GDM1 (cell line): Measurements from ENCODE around the gene SNX9.
A peak's percentile ranks its signal among the peaks of the same experiment; 100 is the strongest.

Experiments used
- DNase-seq: peaks from one replicate; lab custom pipeline; 2025; lab: John Stamatoyannopoulos, UW

The SNX9 gene

DNA sequence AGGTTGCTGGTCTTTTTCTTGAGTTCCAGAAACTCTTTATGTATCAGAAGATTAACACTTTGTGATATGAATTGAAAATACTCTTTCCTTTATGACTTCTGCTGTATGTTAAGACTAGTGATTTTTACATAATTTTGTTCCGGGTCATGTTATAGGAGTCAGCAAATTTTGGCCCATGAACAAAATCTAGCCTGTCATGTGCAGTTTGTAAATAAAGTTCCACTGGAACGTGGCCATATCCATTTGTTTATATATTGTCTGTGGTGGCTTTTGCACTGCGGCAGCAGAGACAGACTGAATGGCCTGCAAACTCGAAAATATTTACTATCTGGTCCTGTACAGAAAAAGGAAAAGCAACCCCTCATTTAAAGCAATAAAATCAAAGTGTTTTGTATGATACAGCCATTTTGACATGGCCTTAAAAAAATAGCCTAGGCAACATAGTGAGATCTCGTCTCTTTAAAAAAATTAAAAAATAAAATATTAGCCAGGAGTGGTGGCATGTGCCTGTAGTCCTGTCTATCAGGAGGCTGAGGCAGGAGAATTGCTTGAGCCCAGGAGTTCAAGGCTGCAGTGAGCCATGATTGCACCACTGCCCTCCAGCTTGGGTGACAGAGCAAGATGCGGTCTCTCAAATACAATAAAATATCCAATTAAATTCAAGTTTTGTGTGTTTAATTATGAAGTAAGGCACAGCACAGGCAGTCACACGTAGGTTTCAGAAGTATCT is 36.9 kb downstream of the SNX9 start:
- DNase-seq = no peak

GRCh38 chr6:157860505-157860991 is 37.5 kb downstream of the SNX9 start:
- DNase-seq = no peak

DNA sequence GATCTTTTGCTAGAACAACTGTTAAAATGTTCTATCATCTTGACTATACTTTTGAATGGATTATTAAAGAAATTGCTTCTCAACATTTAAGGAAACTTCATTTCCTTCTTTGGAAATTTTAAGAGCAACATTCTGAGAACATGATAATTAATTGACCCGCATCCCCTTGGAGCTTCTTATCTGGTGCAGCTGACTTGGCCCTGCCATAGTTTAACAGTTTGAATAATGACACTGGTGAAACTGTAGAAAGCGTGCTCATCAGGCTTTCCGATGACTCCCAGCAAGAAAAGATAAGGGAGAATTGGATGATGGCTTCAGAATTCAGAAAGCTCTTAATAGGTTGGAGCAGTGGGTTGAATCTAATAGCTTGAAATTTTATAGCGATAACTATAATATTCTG is 38.1 kb downstream of the SNX9 start:
- no peak for DNase-seq

DNA sequence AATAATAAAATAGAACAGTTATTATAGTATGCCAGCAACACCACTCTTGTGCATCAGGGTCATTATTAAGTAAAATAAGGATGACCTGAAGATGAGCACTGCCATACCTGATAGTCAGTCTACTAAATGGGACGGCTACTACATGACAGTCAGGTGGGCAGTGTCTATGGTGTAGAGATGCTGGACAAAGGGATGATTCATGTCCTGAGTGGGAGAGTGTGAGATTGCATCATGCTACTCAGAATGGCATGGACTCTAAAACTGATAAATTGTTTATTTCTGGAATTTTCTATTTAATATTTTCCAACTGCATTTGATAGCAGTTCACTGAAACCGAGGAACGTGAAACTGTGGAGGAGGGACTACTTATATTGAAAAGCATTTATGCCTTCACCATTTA is 38.8 kb downstream of the SNX9 start:
- no peak for DNase-seq

- DNase-seq = no peak
Observed at GRCh38 chr6:157862706-157863105, 39.7 kb downstream of the SNX9 start.

GRCh38 chr6:157864185-157864761 is 41.2 kb downstream of the SNX9 start:
- no peak for DNase-seq

GRCh38 chr6:157865249-157865648 is 42.2 kb downstream of the SNX9 start:
- no peak for DNase-seq

GRCh38 chr6:157867155-157867559 is 44.1 kb downstream of the SNX9 start:
- no peak for DNase-seq

DNA sequence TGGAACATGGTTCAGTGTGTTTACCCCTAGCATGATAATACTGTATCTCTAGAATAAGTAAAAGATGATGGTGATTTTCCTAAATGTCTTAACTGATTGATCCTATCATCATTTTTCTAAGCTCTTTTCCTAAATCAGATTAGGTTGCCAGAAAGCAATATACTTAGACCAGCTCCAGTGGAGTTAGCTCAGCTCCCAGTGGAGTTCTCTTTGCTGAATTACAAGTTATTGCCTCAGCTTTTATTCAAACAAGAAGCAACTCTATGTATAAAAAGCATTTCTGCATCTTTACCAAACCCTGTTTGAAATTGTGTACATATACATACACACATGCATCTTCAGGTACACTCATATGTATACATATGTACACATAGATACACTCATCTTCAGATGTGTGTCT is 44.9 kb downstream of the SNX9 start:
- no peak for DNase-seq

DNA sequence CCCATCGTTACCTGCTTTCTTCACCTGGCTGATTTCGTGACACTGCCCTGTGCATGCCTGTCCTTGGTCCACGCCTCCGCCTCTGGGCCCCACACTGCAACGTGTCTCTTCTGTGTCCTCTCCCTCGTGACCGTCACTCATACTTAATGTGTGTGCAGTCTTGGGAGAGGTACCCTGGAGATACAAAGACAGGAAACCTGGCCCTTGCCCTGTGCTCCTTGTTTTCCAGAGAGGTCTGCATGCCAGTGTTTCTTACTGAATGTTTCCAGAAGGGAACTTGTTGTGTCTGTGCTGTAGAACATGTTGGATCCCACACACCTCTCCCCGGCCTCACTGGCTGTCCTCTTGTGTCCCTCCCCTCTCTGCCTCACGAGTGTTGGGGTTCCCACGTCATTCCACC is 45.8 kb downstream of the SNX9 start:
- DNase-seq = no peak

GRCh38 chr6:157869673-157870302 is 46.7 kb downstream of the SNX9 start:
- DNase-seq = no peak

GRCh38 chr6:157873735-157874344 is 50.8 kb downstream of the SNX9 start:
- DNase-seq = peak; percentile 38

DNA sequence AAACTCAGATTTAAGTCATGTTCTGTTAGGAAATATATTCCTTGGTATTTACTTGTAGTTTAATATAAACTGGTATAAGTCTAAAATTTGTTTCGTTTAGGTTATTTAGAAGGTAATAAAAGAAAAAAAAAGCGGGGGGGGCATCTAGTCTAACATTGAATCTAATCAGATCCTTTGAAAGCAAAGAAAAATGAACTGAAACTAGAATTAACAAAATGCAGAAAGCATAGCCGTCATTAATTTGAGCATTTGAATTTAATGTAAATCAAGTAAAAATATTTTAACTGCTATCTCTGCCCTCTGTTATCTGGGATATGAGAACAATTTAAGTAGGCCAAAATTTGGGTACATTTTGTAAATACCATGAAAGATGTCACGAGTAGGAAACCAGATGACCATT is 54.1 kb downstream of the SNX9 start:
- DNase-seq = no peak

GRCh38 chr6:157877573-157878438 is 54.8 kb downstream of the SNX9 start:
- no peak for DNase-seq

DNA sequence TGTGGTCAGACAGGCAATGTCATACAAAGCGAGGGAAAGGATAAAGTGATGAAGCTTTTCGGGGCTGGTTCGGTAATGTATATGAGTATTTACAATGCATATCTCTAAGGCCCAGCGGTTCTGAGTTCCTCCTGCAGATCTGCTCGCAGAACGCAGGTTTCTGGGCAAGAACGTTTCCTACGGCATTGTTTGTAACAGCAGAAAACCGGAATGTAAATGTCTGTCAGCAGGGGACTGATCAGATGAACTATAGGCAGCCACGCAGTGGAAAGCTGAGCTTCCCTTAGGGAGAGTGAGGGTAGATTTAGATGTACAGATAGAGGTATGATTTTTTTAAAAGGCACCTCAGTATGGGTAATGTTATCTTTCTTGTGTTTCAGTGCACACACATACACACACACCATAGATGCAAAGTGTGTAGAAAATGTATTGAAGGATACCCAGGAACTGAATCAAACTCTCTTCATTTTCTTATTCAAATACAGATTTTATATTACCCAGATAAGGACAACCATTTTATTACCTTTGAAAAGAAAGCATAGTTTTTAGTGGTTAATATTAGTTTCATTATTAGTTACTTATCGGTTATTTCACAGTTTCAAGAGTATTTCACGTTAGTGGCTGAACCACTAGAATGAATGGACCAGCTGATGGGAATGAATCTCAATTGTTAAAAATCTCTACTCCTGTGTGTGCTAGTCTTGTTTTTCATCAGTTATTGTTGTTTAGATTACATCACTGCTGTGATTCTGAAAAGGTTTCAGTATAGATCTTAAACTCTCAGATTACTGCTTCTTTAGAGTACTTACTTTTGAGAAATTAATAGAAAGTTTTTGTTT is 56.2 kb downstream of the SNX9 start:
- no peak for DNase-seq

DNA sequence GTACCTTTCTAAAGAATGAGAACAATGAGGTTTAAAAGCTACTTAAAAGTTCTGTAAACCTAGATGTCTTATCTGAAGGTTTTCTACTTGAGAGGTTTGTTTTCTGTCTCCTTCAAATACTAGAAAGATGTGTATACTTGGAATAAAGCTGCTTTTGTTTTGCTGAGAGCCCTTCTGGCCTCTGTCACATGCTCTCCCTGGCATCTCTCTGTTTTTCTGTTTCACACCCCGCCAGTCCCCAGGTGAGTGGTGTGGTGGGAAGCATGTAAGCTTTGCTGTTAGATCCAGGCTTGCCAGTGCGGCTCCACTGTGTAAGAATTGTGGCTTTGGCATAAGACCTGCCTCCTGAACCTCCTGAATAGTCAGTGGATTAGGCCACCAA is 56.8 kb downstream of the SNX9 start:
- no peak for DNase-seq

- no peak for DNase-seq
Observed at GRCh38 chr6:157880534-157880933, 57.5 kb downstream of the SNX9 start.

- DNase-seq = no peak
Observed at GRCh38 chr6:157881342-157881741, 58.3 kb downstream of the SNX9 start.

DNA sequence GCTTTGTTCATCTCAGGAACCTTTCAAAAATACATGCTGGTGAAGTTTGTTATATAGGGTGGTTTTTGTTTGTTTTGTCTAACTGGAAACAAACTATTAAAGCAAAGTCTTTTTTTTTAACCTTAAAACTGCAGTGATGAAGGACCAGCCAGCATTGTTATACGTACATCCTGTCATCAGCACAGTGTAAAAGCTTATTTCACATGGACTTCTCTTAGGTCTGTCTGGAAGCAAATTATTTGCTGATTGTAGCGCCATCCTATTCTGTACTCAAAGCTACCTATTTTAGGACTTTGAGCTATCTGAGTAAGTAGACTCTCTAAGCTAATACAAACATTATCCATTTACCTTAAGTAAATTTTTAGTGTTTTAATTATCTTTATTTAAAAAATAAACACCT is 61.7 kb downstream of the SNX9 start:
- no peak for DNase-seq

DNA sequence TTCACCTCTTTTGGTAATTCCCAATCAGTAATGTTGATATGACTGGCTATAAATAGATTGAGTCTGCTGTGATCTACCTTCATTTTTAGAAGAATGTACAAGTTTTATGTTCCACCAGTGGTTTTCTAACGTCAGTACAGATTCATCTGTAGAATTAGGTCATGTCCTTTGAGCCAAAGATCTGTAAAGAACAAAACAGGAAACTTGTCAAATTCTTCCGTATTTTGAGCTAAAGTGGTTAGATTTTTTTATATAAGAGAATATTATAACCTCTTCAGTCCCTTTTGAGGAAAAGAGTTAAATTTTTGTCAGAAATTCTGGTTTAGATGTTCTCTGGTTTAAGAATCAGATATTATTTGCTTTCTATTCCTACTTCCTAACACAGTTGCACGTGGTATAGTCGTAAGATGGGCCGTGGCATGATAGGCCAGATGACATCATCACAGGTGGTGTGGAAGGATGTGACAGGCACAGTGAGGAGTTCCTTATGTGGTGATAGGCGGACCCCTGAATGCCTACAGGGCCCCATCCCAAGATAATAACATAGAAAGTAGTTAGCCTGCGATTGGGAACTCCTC is 62.3 kb downstream of the SNX9 start:
- no peak for DNase-seq

DNA sequence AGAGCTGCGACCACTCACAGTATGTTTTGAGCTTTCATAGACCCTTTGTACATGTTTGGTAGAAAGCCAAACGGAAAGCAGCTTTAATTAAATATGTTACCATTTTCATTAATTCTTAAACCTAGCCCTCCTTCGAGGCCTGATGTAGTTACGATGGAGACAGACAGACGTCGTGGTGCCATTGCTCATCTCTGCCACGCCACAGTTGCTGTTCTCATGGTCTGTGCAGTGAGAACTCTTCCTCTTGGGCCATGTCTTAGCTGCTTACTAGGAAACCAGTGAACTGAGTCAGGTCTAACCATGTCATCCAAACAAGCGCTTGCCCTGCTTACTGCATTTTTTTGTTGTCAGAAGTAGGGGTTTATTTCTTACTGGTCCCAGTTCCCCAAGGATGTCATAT is 62.8 kb downstream of the SNX9 start:
- DNase-seq = no peak
